ENCODE measurements around the gene LRBA.

- TF ChIP-seq CTCF (IDR thresholded peaks at IDR 0.05; ENCODE audit: low read length) (no peak), EZH2phosphoT487 (IDR thresholded peaks at IDR 0.05; ENCODE audit: low read length) (no peak), EZH2 (optimal IDR thresholded peaks at IDR 0.05; ENCODE audit: low read depth, low read length) (no peak)
Measured at GRCh38 chr4:150357829-150358228, 657.3 kb downstream of the LRBA start.

Measured in MM.1S (cell line).